Mesenchymal stem cell (in vitro differentiated cells and primary cell): ENCODE results near the gene SRGAP2C.
"Not testable (repeated sequence)": the region's sequence is repeated elsewhere in the genome, so short reads cannot be mapped to it uniquely, and the experiment has no call there.

Experiments used
- DNase-seq: peaks from one replicate; pipeline ENCODE4 v3.0.0-alpha.2; 2013
- H2AFZ ChIP-seq: one replicate; pipeline ENCODE4 v1.6.1; 2013; ENCODE audit warnings: low read depth, mild to moderate bottlenecking, control low read depth, inconsistent platforms, low read length, moderate library complexity
- H2AK5ac ChIP-seq: 2 replicates; pipeline ENCODE4 v1.6.1; 2013; ENCODE audit warnings: low read length, moderate library complexity, mild to moderate bottlenecking, inconsistent platforms; ENCODE audit not compliant: severe bottlenecking
- H2BK120ac ChIP-seq: one replicate; pipeline ENCODE4 v1.6.1; 2013; ENCODE audit warnings: low read depth, mild to moderate bottlenecking, inconsistent platforms, low read length, moderate library complexity
- H2BK12ac ChIP-seq, 2 experiments: one replicate each; pipeline ENCODE4 v1.6.1; 2013; ENCODE audit warnings: inconsistent platforms in 2 of 2, low read length in 2 of 2, mild to moderate bottlenecking in 2 of 2, moderate library complexity in 2 of 2, control low read depth in 1 of 2
- H2BK15ac ChIP-seq: one replicate; pipeline ENCODE4 v1.6.1; 2013; ENCODE audit warnings: mild to moderate bottlenecking, low read depth, inconsistent platforms; ENCODE audit not compliant: poor library complexity, severe bottlenecking
- H2BK5ac ChIP-seq: 2 replicates; pipeline ENCODE4 v1.6.1; 2013; ENCODE audit warnings: low read depth, mild to moderate bottlenecking, low read length, control low read depth, inconsistent platforms; ENCODE audit not compliant: poor library complexity, severe bottlenecking
- H3K14ac ChIP-seq, 2 experiments: one replicate each; pipeline ENCODE4 v1.6.1; 2013; ENCODE audit warnings: inconsistent platforms in 2 of 2, low read length in 2 of 2, control low read depth in 1 of 2, mild to moderate bottlenecking in 1 of 2, moderate library complexity in 1 of 2
- H3K18ac ChIP-seq, 2 experiments: one replicate each; pipeline ENCODE4 v1.6.1; 2013; ENCODE audit warnings: inconsistent platforms in 2 of 2, low read length in 2 of 2, control low read depth in 1 of 2, low read depth in 1 of 2, mild to moderate bottlenecking in 1 of 2
- H3K23ac ChIP-seq, 2 experiments: one replicate each; pipeline ENCODE4 v1.6.1; 2013; ENCODE audit warnings: inconsistent platforms in 2 of 2, low read length in 2 of 2, mild to moderate bottlenecking in 2 of 2, moderate library complexity in 2 of 2, control low read depth in 1 of 2
- H3K27ac ChIP-seq: 2 replicates; pipeline ENCODE4 v1.5.1; 2013; ENCODE audit warnings: mild to moderate bottlenecking, moderate library complexity, low read length, control low read depth, inconsistent platforms; ENCODE audit not compliant: poor library complexity, severe bottlenecking
- H3K27me3 ChIP-seq, 2 experiments: 2 replicates each; pipeline versions ENCODE4 v1.6.1 to v1.7.0; 2013; ENCODE audit warnings: low read length in 2 of 2, mild to moderate bottlenecking in 2 of 2, moderate library complexity in 2 of 2, control low read depth in 1 of 2, inconsistent platforms in 1 of 2; ENCODE audit not compliant: control insufficient read depth in 1 of 2, insufficient read depth in 1 of 2
- H3K36me3 ChIP-seq, 2 experiments: 2 replicates each; pipeline versions ENCODE4 v1.6.1 to v1.7.0; 2013; ENCODE audit warnings: low read length in 2 of 2, control low read depth in 1 of 2, inconsistent platforms in 1 of 2, low read depth in 1 of 2, mild to moderate bottlenecking in 1 of 2; ENCODE audit not compliant: insufficient read depth in 2 of 2, control insufficient read depth in 1 of 2
- H3K4ac ChIP-seq, 2 experiments: one replicate each; pipeline ENCODE4 v1.6.1; 2013; ENCODE audit warnings: inconsistent platforms in 2 of 2, low read length in 2 of 2, mild to moderate bottlenecking in 2 of 2, moderate library complexity in 2 of 2, control low read depth in 1 of 2, low read depth in 1 of 2
- H3K4me1 ChIP-seq: 2 replicates; pipeline ENCODE4 v1.6.1; 2013; ENCODE audit warnings: low read depth, low read length, control low read depth; ENCODE audit not compliant: control insufficient read depth, insufficient read depth
- H3K4me2 ChIP-seq: 2 replicates; pipeline ENCODE4 v1.6.1; 2013; ENCODE audit warnings: low read length, mild to moderate bottlenecking, inconsistent platforms; ENCODE audit not compliant: poor library complexity, severe bottlenecking
- H3K4me3 ChIP-seq, 2 experiments: 2 replicates each; pipeline versions ENCODE4 v1.5.1 to v1.7.0; 2013; ENCODE audit warnings: low read length in 2 of 2, mild to moderate bottlenecking in 2 of 2, control low read depth in 1 of 2, low read depth in 1 of 2; ENCODE audit not compliant: insufficient read depth in 1 of 2
- H3K79me1 ChIP-seq: replicated peaks from 2 replicates; pipeline ENCODE4 v1.6.1; 2013; ENCODE audit warnings: mild to moderate bottlenecking, control low read depth, low read length, inconsistent platforms; ENCODE audit not compliant: poor library complexity, severe bottlenecking
- H3K9ac ChIP-seq: 2 replicates; pipeline ENCODE4 v1.7.0; 2013; ENCODE audit warnings: mild to moderate bottlenecking, low read length, moderate library complexity
- H3K9me3 ChIP-seq: 2 replicates; pipeline ENCODE4 v1.7.0; 2013; ENCODE audit warnings: mild to moderate bottlenecking, low read length; ENCODE audit not compliant: control insufficient read depth
- H4K8ac ChIP-seq: one replicate; pipeline ENCODE4 v1.6.1; 2013; ENCODE audit warnings: inconsistent platforms, mild to moderate bottlenecking, low read length, moderate library complexity
- H4K91ac ChIP-seq: one replicate; pipeline ENCODE4 v1.6.1; 2013; ENCODE audit warnings: mild to moderate bottlenecking, low read length, inconsistent platforms
- WGBS: methylation state at CpG from one replicate; pipeline ENCODE4 v1.1.7; 2013; ENCODE audit warnings: mixed read lengths; 5-methylcytosine and 5-hydroxymethylcytosine counted together

The SRGAP2C gene

GRCh38 chr1:121157609-121158008 lies 27.2 kb upstream of the SRGAP2C start:
- H2AK5ac ChIP-seq, H2AFZ ChIP-seq, H4K8ac ChIP-seq, H3K27ac ChIP-seq, H4K91ac ChIP-seq, H3K36me3 ChIP-seq, H3K79me1 ChIP-seq, H3K9me3 ChIP-seq, H3K23ac ChIP-seq, H3K9ac ChIP-seq, H3K27me3 ChIP-seq, H3K4me1 ChIP-seq, H3K4me2 ChIP-seq, H2BK12ac ChIP-seq, DNase-seq, H2BK120ac ChIP-seq, H3K18ac ChIP-seq, H2BK15ac ChIP-seq, H3K14ac ChIP-seq, H2BK5ac ChIP-seq, H3K4me3 ChIP-seq, H3K4ac ChIP-seq: not testable (repeated sequence)
- no CpG with 5 or more reads among the region's 2 CpGs for WGBS

GRCh38 chr1:121160118-121160517 lies 24.7 kb upstream of the SRGAP2C start:
- H3K4me1 ChIP-seq, H3K79me1 ChIP-seq, H3K14ac ChIP-seq, H3K4me2 ChIP-seq, H3K36me3 ChIP-seq, H3K9me3 ChIP-seq, H2BK15ac ChIP-seq, H2BK120ac ChIP-seq, H2BK5ac ChIP-seq, H2AK5ac ChIP-seq, H3K27ac ChIP-seq, H3K4ac ChIP-seq, H3K4me3 ChIP-seq, H3K9ac ChIP-seq, H2AFZ ChIP-seq, H2BK12ac ChIP-seq, H3K27me3 ChIP-seq, H3K23ac ChIP-seq, H4K91ac ChIP-seq, H3K18ac ChIP-seq, H4K8ac ChIP-seq: not testable (repeated sequence)
- DNase-seq, result peak; percentile 1
- no CpG with 5 or more reads among the region's 2 CpGs for WGBS

- H3K4me3 ChIP-seq, H3K4me2 ChIP-seq, H3K9ac ChIP-seq, DNase-seq, H2BK12ac ChIP-seq, H4K91ac ChIP-seq, H3K79me1 ChIP-seq, H3K4ac ChIP-seq, H3K23ac ChIP-seq, H3K14ac ChIP-seq, H3K4me1 ChIP-seq, H3K27me3 ChIP-seq, H3K9me3 ChIP-seq, H3K27ac ChIP-seq, H4K8ac ChIP-seq, H3K18ac ChIP-seq, H3K36me3 ChIP-seq, H2AK5ac ChIP-seq, H2BK15ac ChIP-seq, H2BK120ac ChIP-seq, H2AFZ ChIP-seq, H2BK5ac ChIP-seq: not testable (repeated sequence)
- WGBS, result 100% methylated on average over 1 of the region's 6 CpGs
Measured at GRCh38 chr1:121161199-121161901, 23.4 kb upstream of the SRGAP2C start.

GRCh38 chr1:121163850-121164757 lies 20.7 kb upstream of the SRGAP2C start:
- not testable (repeated sequence) for H2BK12ac ChIP-seq, H3K27ac ChIP-seq, H3K4ac ChIP-seq, H2BK5ac ChIP-seq, H2AK5ac ChIP-seq, H3K23ac ChIP-seq, H2BK15ac ChIP-seq, H3K14ac ChIP-seq, H3K18ac ChIP-seq, H3K9ac ChIP-seq, H2BK120ac ChIP-seq, H4K91ac ChIP-seq, H3K4me3 ChIP-seq, H3K79me1 ChIP-seq, H3K27me3 ChIP-seq, H3K4me2 ChIP-seq, H3K36me3 ChIP-seq, H3K9me3 ChIP-seq, H4K8ac ChIP-seq, H3K4me1 ChIP-seq, H2AFZ ChIP-seq
- DNase-seq, result peak; percentile 68
- WGBS, result no CpG with 5 or more reads among the region's 5 CpGs
